Sigmoid colon (tissue), 7 donors: Measurements from ENCODE around the gene DHRS9. TPM values are rescaled to one million over a fixed set of nuclear protein-coding genes. Genes with fewer than 3 reads are reported as not detected.

Experiments
- DNase-seq: peaks from one replicate; pipeline ENCODE4 v3.0.0-alpha.2; 2019
- H3K27ac ChIP-seq, 4 donors: fragments of 200-600 bp; sonication (generic); one replicate each; pipeline ENCODE4 v1.5.1; 2016 to 2019; ENCODE audit warnings: mild to moderate bottlenecking in 1 of 4
- H3K27me3 ChIP-seq, 3 donors: fragments of 200-600 bp; sonication (generic); one replicate each; pipeline ENCODE4 v1.5.1; 2019; ENCODE audit warnings: mild to moderate bottlenecking in 1 of 3
- H3K36me3 ChIP-seq, 4 donors: fragments of 200-600 bp; sonication (generic); one replicate each; pipeline ENCODE4 v1.5.1; 2016 to 2019
- H3K4me1 ChIP-seq, 4 donors: fragments of 200-600 bp; sonication (generic); one replicate each; pipeline ENCODE4 v1.5.1; 2017 to 2019
- H3K4me3 ChIP-seq, 4 donors: fragments of 200-600 bp; sonication (generic); one replicate each; pipeline ENCODE4 v1.5.1; 2017 to 2019; ENCODE audit warnings: mild to moderate bottlenecking in 2 of 4, moderate library complexity in 1 of 4
- H3K9me3 ChIP-seq, 4 donors: fragments of 200-600 bp in 3 of 4; sonication (generic) in 3 of 4; one replicate each; pipeline versions ENCODE4 v1.5.1 to v1.6.1; 2013 to 2019
- CTCF ChIP-seq, 4 experiments: fragments of 450-650 bp in 3 of 4; fragments of 200-600 bp in 1 of 4; IDR thresholded peaks; one replicate each; pipeline ENCODE4 v1.5.1; 2016 to 2019; ENCODE audit warnings: antibody characterized with exemption in 4 of 4, mild to moderate bottlenecking in 3 of 4, moderate library complexity in 2 of 4
- EP300 ChIP-seq, 4 donors: sonication (generic); formaldehyde crosslinking; IDR thresholded peaks; one replicate each; pipeline ENCODE4 v1.6.1; 2017; ENCODE audit warnings: antibody characterized with exemption in 4 of 4
- POLR2A ChIP-seq, 2 donors: fragments of 450-650 bp; IDR thresholded peaks; one replicate each; pipeline ENCODE4 v1.6.1; 2016; ENCODE audit warnings: antibody characterized with exemption in 2 of 2, mild to moderate bottlenecking in 2 of 2, moderate library complexity in 2 of 2
- POLR2AphosphoS5 ChIP-seq, 4 donors: sonication (generic); formaldehyde crosslinking; IDR thresholded peaks; one replicate each; pipeline ENCODE4 v1.6.1; 2017; ENCODE audit warnings: antibody characterized with exemption in 4 of 4
- WGBS, 2 donors: extraction: QIAGEN DNeasy Blood & Tissue Kit; methylation state at CpG; one replicate each; pipeline ENCODE4 v1.1.7; 2013; 5-methylcytosine and 5-hydroxymethylcytosine counted together
- intact Hi-C: fragments of 100-400 bp; cut with DNase I; formaldehyde crosslinking; loops from one replicate; pipeline ENCODE4 v1.15.1; 2023
- polyA plus RNA-seq, 3 donors: library from polyadenylated mRNA; stranded (reverse); fragments of 200-250 nt; gene quantifications; one replicate each; pipeline ENCODE4 v1.2.3, GENCODE V29; 2013
- total RNA-seq, 4 donors: library from RNA; depleted of rRNA; stranded (reverse); fragments of >200 nt; gene quantifications; one replicate each; pipeline ENCODE4 v1.1.0, GENCODE V29; 2016
- donor health status: healthy with polysubstance abuse.
- donor health status: Bipolar disorder and iron deficiency.
- donor health status: healthy.

DHRS9 gene
- total and polyA plus RNA-seq, 7 donors = 0.36 to 150 (median 1.3) TPM

GRCh38 chr2:169105476-169105875, 36.1 kb downstream of the DHRS9 start:
- Histone ChIP-seq H3K36me3 (no peaks in the 10 kb centered on the region), H3K27ac (no peak overlapping the region), H3K4me3 (no peak overlapping the region), H3K4me1 (peaks cover 0 to 7% (median 0%) of the 10 kb centered on the region in 4 donors), H3K27me3 (no peaks in the 10 kb centered on the region), H3K9me3 (no peaks in the 10 kb centered on the region)
- intact Hi-C loops = no loop called here
- DNase-seq = no peak
- TF ChIP-seq POLR2A (IDR thresholded peaks at IDR 0.05) (no peak), EP300 (IDR thresholded peaks at IDR 0.05) (no peak), CTCF (IDR thresholded peaks at IDR 0.05) (no peak), POLR2AphosphoS5 (IDR thresholded peaks at IDR 0.05) (no peak)
- WGBS, 2 donors = 44 to 88% methylated on average over 1 of the region's 1 CpG

- Histone ChIP-seq H3K27me3 (no peaks in the 10 kb centered on the region), H3K36me3 (no peaks in the 10 kb centered on the region), H3K4me1 (peaks cover 0 to 7% (median 0%) of the 10 kb centered on the region in 4 donors), H3K27ac (no peak overlapping the region), H3K4me3 (no peak overlapping the region), H3K9me3 (no peaks in the 10 kb centered on the region)
- no peak for TF ChIP-seq POLR2AphosphoS5 (IDR thresholded peaks at IDR 0.05)
- TF ChIP-seq POLR2A (IDR thresholded peaks at IDR 0.05) = no peak
- no peak for TF ChIP-seq EP300 (IDR thresholded peaks at IDR 0.05)
- TF ChIP-seq CTCF (IDR thresholded peaks at IDR 0.05) = no peak
- DNase-seq = no peak
- WGBS, 2 donors = 93 to 96% methylated on average over 2 of the region's 2 CpGs
- intact Hi-C loops = no loop called here
Observed at GRCh38 chr2:169106134-169106533, 36.8 kb downstream of the DHRS9 start.

- Histone ChIP-seq H3K4me1 (peaks cover 0 to 7% (median 0%) of the 10 kb centered on the region in 4 donors), H3K27ac (no peak overlapping the region), H3K36me3 (no peaks in the 10 kb centered on the region), H3K27me3 (no peaks in the 10 kb centered on the region), H3K9me3 (no peaks in the 10 kb centered on the region), H3K4me3 (no peak overlapping the region)
- intact Hi-C loops = no loop called here
- TF ChIP-seq EP300 (IDR thresholded peaks at IDR 0.05) = no peak
- no peak for TF ChIP-seq POLR2A (IDR thresholded peaks at IDR 0.05)
- TF ChIP-seq POLR2AphosphoS5 (IDR thresholded peaks at IDR 0.05) = no peak
- no peak for TF ChIP-seq CTCF (IDR thresholded peaks at IDR 0.05)
- DNase-seq = no peak
- WGBS, 2 donors = 83 to 92% methylated on average over 6 of the region's 6 CpGs
Observed at GRCh38 chr2:169106563-169107545, 37.5 kb downstream of the DHRS9 start.

GRCh38 chr2:169107645-169108044, 38.3 kb downstream of the DHRS9 start:
- WGBS, 2 donors = 44 to 74% methylated on average over 2 of the region's 2 CpGs
- no peak overlapping the region for H3K27ac ChIP-seq
- intact Hi-C loops = no loop called here
- H3K27me3 ChIP-seq = no peaks in the 10 kb centered on the region
- DNase-seq = no peak
- H3K9me3 ChIP-seq = no peaks in the 10 kb centered on the region
- TF ChIP-seq EP300 (IDR thresholded peaks at IDR 0.05) = no peak
- no peak for TF ChIP-seq POLR2AphosphoS5 (IDR thresholded peaks at IDR 0.05)
- no peak for TF ChIP-seq CTCF (IDR thresholded peaks at IDR 0.05)
- TF ChIP-seq POLR2A (IDR thresholded peaks at IDR 0.05) = no peak
- peaks cover 0 to 7% (median 0%) of the 10 kb centered on the region in 4 donors for H3K4me1 ChIP-seq
- no peak overlapping the region for H3K4me3 ChIP-seq
- H3K36me3 ChIP-seq = no peaks in the 10 kb centered on the region
